ENCODE measurements around the gene PGBD1.
A peak's percentile ranks its signal among the peaks of the same experiment; 100 is the strongest.

The PGBD1 gene, protein sequence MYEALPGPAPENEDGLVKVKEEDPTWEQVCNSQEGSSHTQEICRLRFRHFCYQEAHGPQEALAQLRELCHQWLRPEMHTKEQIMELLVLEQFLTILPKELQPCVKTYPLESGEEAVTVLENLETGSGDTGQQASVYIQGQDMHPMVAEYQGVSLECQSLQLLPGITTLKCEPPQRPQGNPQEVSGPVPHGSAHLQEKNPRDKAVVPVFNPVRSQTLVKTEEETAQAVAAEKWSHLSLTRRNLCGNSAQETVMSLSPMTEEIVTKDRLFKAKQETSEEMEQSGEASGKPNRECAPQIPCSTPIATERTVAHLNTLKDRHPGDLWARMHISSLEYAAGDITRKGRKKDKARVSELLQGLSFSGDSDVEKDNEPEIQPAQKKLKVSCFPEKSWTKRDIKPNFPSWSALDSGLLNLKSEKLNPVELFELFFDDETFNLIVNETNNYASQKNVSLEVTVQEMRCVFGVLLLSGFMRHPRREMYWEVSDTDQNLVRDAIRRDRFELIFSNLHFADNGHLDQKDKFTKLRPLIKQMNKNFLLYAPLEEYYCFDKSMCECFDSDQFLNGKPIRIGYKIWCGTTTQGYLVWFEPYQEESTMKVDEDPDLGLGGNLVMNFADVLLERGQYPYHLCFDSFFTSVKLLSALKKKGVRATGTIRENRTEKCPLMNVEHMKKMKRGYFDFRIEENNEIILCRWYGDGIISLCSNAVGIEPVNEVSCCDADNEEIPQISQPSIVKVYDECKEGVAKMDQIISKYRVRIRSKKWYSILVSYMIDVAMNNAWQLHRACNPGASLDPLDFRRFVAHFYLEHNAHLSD

GRCh38 chr6:28281288-28282064 lies at the start of gene PGBD1:
Gene PGBD1, plus strand, starts transcription at chr6:28281572. Its CDS starts 2,242 bp downstream, at chr6:28283814.
- Histone ChIP-seq H3F3A (ENCODE audit: control insufficient read depth, insufficient read depth) (no peaks in the 10 kb centered on the region), H3K4me3 (ENCODE audit: low read length) (peak within 1 kb of the TSS; percentile 80), H3K9me3 (ENCODE audit: control insufficient read depth, insufficient read depth, low read length) (no peaks in the 10 kb centered on the region), H3K4me2 (ENCODE audit: low read length) (peak within 1 kb of the TSS; percentile 92), H3K79me2 (ENCODE audit: control insufficient read depth, low read length) (peaks cover 8% of the 10 kb centered on the region), H3K27me3 (ENCODE audit: control insufficient read depth, low read length) (no peaks in the 10 kb centered on the region), H3K9me2 (replicated peaks; ENCODE audit: control insufficient read depth, low read length) (no peaks in the 10 kb centered on the region), H3K27ac (ENCODE audit: low read depth, low read length) (no peak within 1 kb of the TSS), H4K20me1 (ENCODE audit: control insufficient read depth, insufficient read depth, low read depth, low read length) (no peaks in the 10 kb centered on the region), H3K4me1 (ENCODE audit: control insufficient read depth, low read length) (peaks cover 13% of the 10 kb centered on the region), H3K36me3 (ENCODE audit: control insufficient read depth, low read length) (peaks cover 12% of the 10 kb centered on the region)
- TF ChIP-seq EZH2phosphoT487 (IDR thresholded peaks at IDR 0.05; ENCODE audit: borderline replicate concordance, low read length) (no peak), CTCF (IDR thresholded peaks at IDR 0.05; ENCODE audit: low read depth, low read length, poor library complexity, severe bottlenecking) (no peak)

DNA sequence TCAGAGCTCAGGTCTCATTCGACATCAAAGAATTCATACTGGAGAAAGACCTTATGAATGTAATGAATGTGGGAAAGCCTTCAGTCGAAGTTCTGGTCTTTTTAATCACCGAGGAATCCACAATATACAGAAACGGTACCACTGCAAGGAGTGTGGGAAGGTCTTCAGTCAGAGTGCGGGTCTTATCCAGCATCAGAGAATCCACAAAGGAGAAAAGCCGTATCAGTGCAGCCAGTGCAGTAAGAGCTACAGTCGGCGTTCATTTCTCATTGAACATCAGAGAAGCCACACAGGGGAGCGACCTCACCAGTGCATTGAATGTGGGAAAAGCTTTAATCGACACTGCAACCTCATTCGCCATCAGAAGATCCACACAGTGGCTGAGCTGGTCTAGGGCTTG lies 48.6 kb upstream of the PGBD1 start:
- Histone ChIP-seq H3K9me2 (replicated peaks; ENCODE audit: control insufficient read depth, low read length) (no peaks in the 10 kb centered on the region), H3K27me3 (ENCODE audit: control insufficient read depth, low read length) (no peaks in the 10 kb centered on the region), H3F3A (ENCODE audit: control insufficient read depth, insufficient read depth) (no peaks in the 10 kb centered on the region), H3K4me1 (ENCODE audit: control insufficient read depth, low read length) (no peaks in the 10 kb centered on the region), H3K27ac (ENCODE audit: low read depth, low read length) (no peak overlapping the region), H3K79me2 (ENCODE audit: control insufficient read depth, low read length) (no peaks in the 10 kb centered on the region), H3K4me2 (ENCODE audit: low read length) (no peak overlapping the region), H3K36me3 (ENCODE audit: control insufficient read depth, low read length) (peaks cover 18% of the 10 kb centered on the region), H3K9me3 (ENCODE audit: control insufficient read depth, insufficient read depth, low read length) (no peaks in the 10 kb centered on the region), H4K20me1 (ENCODE audit: control insufficient read depth, insufficient read depth, low read depth, low read length) (no peaks in the 10 kb centered on the region), H3K4me3 (ENCODE audit: low read length) (no peak overlapping the region)
- TF ChIP-seq CTCF (IDR thresholded peaks at IDR 0.05; ENCODE audit: low read depth, low read length, poor library complexity, severe bottlenecking) (no peak), EZH2phosphoT487 (IDR thresholded peaks at IDR 0.05; ENCODE audit: borderline replicate concordance, low read length) (no peak)

GRCh38 chr6:28235912-28236452 lies 45.4 kb upstream of the PGBD1 start:
- H4K20me1 ChIP-seq (ENCODE audit: control insufficient read depth, insufficient read depth, low read depth, low read length) = no peaks in the 10 kb centered on the region
- H3K4me2 ChIP-seq (ENCODE audit: low read length) = no peak overlapping the region
- H3F3A ChIP-seq (ENCODE audit: control insufficient read depth, insufficient read depth) = no peaks in the 10 kb centered on the region
- no peak overlapping the region for H3K4me3 ChIP-seq (ENCODE audit: low read length)
- H3K27me3 ChIP-seq (ENCODE audit: control insufficient read depth, low read length) = no peaks in the 10 kb centered on the region
- no peaks in the 10 kb centered on the region for H3K79me2 ChIP-seq (ENCODE audit: control insufficient read depth, low read length)
- H3K9me2 ChIP-seq (replicated peaks; ENCODE audit: control insufficient read depth, low read length) = no peaks in the 10 kb centered on the region
- no peaks in the 10 kb centered on the region for H3K4me1 ChIP-seq (ENCODE audit: control insufficient read depth, low read length)
- no peaks in the 10 kb centered on the region for H3K9me3 ChIP-seq (ENCODE audit: control insufficient read depth, insufficient read depth, low read length)
- H3K36me3 ChIP-seq (ENCODE audit: control insufficient read depth, low read length) = no peaks in the 10 kb centered on the region
- no peak overlapping the region for H3K27ac ChIP-seq (ENCODE audit: low read depth, low read length)
- no peak for TF ChIP-seq CTCF (IDR thresholded peaks at IDR 0.05; ENCODE audit: low read depth, low read length, poor library complexity, severe bottlenecking)
- no peak for TF ChIP-seq EZH2phosphoT487 (IDR thresholded peaks at IDR 0.05; ENCODE audit: borderline replicate concordance, low read length)

Measured in DOHH2 (cell line).